Measurements from ENCODE around the gene ADAMTSL5. TPM values are rescaled to one million over a fixed set of nuclear protein-coding genes. Genes with fewer than 3 reads are reported as not detected.
A peak's percentile ranks its signal among the peaks of the same experiment; 100 is the strongest.

ADAMTSL5 gene
- total and polyA plus RNA-seq, 2 of the 13 experiments (the other 11 are each of a cell fraction or from before 2014, with no cell fraction given): 0.60 to 2.7 TPM

DNA sequence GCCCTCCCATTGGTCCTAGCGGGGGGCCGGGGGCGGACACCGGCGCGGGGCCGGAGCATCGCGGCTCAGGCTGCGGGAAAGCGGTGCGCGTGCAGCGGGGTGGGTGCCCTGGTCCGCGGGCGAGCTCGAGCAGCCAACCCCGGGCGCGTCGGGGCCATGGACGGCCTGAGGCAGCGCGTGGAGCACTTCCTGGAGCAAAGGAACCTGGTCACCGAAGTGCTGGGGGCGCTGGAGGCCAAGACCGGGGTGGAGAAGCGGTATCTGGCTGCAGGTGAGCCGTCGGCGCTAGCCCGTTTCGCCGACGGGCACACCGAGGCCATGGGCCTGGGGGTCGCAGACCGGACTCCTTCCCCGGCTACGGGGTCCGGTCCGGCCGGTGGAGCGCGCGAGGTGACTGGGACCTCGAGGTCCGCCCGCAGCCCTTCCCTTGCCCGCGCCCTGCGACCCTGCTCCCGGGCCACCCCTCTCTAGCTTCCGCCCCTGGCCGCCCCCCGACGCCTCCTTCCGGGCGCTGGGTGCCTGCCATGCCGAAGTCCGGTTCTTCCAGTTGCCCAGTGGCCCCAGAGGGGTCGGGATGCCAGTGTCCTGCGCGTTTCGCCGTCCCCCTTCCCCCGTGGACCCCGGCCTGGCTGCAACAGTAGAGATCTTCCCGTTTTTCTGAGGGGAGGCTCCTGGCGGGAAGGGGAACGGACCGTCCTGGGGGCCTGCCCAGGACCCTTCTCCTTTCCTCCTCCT lies 21.5 kb downstream of the ADAMTSL5 start, which contains the start of gene REEP6 (continued):
- TF ChIP-seq, protein P1, sequence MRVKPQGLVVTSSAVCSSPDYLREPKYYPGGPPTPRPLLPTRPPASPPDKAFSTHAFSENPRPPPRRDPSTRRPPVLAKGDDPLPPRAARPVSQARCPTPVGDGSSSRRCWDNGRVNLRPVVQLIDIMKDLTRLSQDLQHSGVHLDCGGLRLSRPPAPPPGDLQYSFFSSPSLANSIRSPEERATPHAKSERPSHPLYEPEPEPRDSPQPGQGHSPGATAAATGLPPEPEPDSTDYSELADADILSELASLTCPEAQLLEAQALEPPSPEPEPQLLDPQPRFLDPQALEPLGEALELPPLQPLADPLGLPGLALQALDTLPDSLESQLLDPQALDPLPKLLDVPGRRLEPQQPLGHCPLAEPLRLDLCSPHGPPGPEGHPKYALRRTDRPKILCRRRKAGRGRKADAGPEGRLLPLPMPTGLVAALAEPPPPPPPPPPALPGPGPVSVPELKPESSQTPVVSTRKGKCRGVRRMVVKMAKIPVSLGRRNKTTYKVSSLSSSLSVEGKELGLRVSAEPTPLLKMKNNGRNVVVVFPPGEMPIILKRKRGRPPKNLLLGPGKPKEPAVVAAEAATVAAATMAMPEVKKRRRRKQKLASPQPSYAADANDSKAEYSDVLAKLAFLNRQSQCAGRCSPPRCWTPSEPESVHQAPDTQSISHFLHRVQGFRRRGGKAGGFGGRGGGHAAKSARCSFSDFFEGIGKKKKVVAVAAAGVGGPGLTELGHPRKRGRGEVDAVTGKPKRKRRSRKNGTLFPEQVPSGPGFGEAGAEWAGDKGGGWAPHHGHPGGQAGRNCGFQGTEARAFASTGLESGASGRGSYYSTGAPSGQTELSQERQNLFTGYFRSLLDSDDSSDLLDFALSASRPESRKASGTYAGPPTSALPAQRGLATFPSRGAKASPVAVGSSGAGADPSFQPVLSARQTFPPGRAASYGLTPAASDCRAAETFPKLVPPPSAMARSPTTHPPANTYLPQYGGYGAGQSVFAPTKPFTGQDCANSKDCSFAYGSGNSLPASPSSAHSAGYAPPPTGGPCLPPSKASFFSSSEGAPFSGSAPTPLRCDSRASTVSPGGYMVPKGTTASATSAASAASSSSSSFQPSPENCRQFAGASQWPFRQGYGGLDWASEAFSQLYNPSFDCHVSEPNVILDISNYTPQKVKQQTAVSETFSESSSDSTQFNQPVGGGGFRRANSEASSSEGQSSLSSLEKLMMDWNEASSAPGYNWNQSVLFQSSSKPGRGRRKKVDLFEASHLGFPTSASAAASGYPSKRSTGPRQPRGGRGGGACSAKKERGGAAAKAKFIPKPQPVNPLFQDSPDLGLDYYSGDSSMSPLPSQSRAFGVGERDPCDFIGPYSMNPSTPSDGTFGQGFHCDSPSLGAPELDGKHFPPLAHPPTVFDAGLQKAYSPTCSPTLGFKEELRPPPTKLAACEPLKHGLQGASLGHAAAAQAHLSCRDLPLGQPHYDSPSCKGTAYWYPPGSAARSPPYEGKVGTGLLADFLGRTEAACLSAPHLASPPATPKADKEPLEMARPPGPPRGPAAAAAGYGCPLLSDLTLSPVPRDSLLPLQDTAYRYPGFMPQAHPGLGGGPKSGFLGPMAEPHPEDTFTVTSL (CRISPR knock-in tag; IDR thresholded peaks at IDR 0.05; ENCODE audit: borderline replicate concordance): no peak
- TF ChIP-seq ZZZ3 (CRISPR knock-in tag; IDR thresholded peaks at IDR 0.05; ENCODE audit: borderline replicate concordance) (no peak), MLX (CRISPR knock-in tag; IDR thresholded peaks at IDR 0.05) (no peak), ZNF234 (CRISPR knock-in tag; conservative IDR thresholded peaks at IDR 0.05) (no peak), THAP8 (CRISPR knock-in tag; IDR thresholded peaks at IDR 0.05; ENCODE audit: borderline replicate concordance) (no peak), FOSL1 (CRISPR knock-in tag; IDR thresholded peaks at IDR 0.05; ENCODE audit: borderline replicate concordance) (no peak), PITX1 (CRISPR knock-in tag; IDR thresholded peaks at IDR 0.05) (no peak), ZNF260 (CRISPR knock-in tag; IDR thresholded peaks at IDR 0.05; ENCODE audit: borderline replicate concordance, low read depth) (no peak), MAFG (CRISPR knock-in tag; IDR thresholded peaks at IDR 0.05) (no peak), PHF8 (CRISPR knock-in tag; IDR thresholded peaks at IDR 0.05) (peak; percentile 47; the same call in 1 of the 2 replicates), ZNF784 (CRISPR knock-in tag; IDR thresholded peaks at IDR 0.05; ENCODE audit: borderline replicate concordance) (0 out of 2 replicates have a peak, but pooled peaks have one; percentile 48), SMAD1 (CRISPR knock-in tag; IDR thresholded peaks at IDR 0.05; ENCODE audit: borderline replicate concordance, low read depth) (no peak; the same call in 1 of the 2 replicates)
- TF ChIP-seq, protein P2, sequence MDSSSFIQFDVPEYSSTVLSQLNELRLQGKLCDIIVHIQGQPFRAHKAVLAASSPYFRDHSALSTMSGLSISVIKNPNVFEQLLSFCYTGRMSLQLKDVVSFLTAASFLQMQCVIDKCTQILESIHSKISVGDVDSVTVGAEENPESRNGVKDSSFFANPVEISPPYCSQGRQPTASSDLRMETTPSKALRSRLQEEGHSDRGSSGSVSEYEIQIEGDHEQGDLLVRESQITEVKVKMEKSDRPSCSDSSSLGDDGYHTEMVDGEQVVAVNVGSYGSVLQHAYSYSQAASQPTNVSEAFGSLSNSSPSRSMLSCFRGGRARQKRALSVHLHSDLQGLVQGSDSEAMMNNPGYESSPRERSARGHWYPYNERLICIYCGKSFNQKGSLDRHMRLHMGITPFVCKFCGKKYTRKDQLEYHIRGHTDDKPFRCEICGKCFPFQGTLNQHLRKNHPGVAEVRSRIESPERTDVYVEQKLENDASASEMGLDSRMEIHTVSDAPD (CRISPR knock-in tag; IDR thresholded peaks at IDR 0.05): peak; percentile 65; the same call in 1 of the 2 replicates
- TF ChIP-seq, protein P3, sequence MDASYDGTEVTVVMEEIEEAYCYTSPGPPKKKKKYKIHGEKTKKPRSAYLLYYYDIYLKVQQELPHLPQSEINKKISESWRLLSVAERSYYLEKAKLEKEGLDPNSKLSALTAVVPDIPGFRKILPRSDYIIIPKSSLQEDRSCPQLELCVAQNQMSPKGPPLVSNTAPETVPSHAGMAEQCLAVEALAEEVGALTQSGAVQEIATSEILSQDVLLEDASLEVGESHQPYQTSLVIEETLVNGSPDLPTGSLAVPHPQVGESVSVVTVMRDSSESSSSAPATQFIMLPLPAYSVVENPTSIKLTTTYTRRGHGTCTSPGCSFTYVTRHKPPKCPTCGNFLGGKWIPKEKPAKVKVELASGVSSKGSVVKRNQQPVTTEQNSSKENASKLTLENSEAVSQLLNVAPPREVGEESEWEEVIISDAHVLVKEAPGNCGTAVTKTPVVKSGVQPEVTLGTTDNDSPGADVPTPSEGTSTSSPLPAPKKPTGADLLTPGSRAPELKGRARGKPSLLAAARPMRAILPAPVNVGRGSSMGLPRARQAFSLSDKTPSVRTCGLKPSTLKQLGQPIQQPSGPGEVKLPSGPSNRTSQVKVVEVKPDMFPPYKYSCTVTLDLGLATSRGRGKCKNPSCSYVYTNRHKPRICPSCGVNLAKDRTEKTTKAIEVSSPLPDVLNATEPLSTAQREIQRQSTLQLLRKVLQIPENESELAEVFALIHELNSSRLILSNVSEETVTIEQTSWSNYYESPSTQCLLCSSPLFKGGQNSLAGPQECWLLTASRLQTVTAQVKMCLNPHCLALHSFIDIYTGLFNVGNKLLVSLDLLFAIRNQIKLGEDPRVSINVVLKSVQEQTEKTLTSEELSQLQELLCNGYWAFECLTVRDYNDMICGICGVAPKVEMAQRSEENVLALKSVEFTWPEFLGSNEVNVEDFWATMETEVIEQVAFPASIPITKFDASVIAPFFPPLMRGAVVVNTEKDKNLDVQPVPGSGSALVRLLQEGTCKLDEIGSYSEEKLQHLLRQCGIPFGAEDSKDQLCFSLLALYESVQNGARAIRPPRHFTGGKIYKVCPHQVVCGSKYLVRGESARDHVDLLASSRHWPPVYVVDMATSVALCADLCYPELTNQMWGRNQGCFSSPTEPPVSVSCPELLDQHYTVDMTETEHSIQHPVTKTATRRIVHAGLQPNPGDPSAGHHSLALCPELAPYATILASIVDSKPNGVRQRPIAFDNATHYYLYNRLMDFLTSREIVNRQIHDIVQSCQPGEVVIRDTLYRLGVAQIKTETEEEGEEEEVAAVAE (CRISPR knock-in tag; IDR thresholded peaks at IDR 0.05; ENCODE audit: borderline replicate concordance): 0 out of 2 replicates have a peak, but pooled peaks have one; percentile 8

Data from HepG2 (cell line).